ENCODE results near the gene P4HA3.

Gene P4HA3

DNA sequence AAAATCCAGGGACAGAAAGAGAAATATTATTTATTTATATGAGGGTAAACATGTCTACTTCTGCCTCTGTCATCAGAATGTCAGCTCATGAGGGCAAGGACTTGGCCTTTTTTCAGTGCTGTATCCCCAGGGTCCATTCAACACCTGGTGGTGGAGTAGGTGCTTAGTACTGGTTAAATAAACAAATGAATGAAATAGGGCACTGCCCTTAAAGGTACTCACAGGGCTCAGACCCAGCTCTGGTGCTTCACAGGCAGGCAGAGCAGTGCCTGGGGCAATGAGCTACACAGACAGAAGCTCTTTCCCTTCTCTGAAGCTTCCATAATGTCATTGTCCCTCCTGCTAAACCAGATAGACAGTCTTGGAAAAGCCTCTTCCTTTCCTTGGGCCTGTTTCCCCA, 30.9 kb downstream of the P4HA3 start:
- TF ChIP-seq CTCF (IDR thresholded peaks at IDR 0.05; ENCODE audit: insufficient read depth, low read length, poor library complexity, severe bottlenecking) (no peak), EZH2phosphoT487 (conservative IDR thresholded peaks at IDR 0.05; ENCODE audit: low read length) (no peak)
- Histone ChIP-seq H3K79me2 (ENCODE audit: insufficient read depth, low read length) (no peaks in the 10 kb centered on the region), H3K9me3 (ENCODE audit: insufficient read depth, low read length) (no peaks in the 10 kb centered on the region), H3K27ac (ENCODE audit: low read depth, low read length) (no peak overlapping the region), H3K27me3 (ENCODE audit: low read length) (no peaks in the 10 kb centered on the region), H4K20me1 (ENCODE audit: low read depth, low read length) (no peaks in the 10 kb centered on the region), H3K9ac (ENCODE audit: low read length) (no peak overlapping the region), H3K4me3 (ENCODE audit: insufficient read depth, low read length, poor library complexity, severe bottlenecking) (no peak overlapping the region), H3F3A (ENCODE audit: insufficient read depth) (no peaks in the 10 kb centered on the region), H3K36me3 (ENCODE audit: low read length) (no peaks in the 10 kb centered on the region), H3K9me2 (replicated peaks; ENCODE audit: insufficient read depth, low read length) (no peaks in the 10 kb centered on the region), H2AFZ (ENCODE audit: low read depth, low read length, severe bottlenecking) (no peak overlapping the region), H3K4me2 (ENCODE audit: low read depth, low read length, poor library complexity, severe bottlenecking) (no peak overlapping the region)

DNA sequence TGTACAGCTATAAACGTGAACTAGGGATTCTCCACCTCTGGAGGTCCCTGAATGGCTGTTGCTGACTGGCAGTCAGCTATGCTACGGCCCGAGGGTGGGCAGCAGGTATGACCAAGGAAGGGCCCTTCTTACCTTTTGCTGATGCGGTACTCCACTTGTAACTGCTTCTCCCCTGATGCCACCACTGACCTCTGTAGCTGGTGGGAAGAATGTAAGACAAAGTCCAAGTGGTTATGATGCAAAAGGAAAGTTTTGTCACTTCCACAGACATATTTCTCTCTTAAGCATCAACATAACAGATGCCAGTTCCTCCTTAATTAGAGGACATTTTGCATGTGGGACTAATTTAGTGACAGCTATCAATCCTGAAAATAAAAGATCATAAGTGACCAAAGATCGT, 32.2 kb downstream of the P4HA3 start:
- Histone ChIP-seq H3K9ac (ENCODE audit: low read length) (no peak overlapping the region), H3K36me3 (ENCODE audit: low read length) (no peaks in the 10 kb centered on the region), H3K79me2 (ENCODE audit: insufficient read depth, low read length) (no peaks in the 10 kb centered on the region), H3K4me2 (ENCODE audit: low read depth, low read length, poor library complexity, severe bottlenecking) (no peak overlapping the region), H3K4me3 (ENCODE audit: insufficient read depth, low read length, poor library complexity, severe bottlenecking) (no peak overlapping the region), H3F3A (ENCODE audit: insufficient read depth) (no peaks in the 10 kb centered on the region), H2AFZ (ENCODE audit: low read depth, low read length, severe bottlenecking) (no peak overlapping the region), H3K27ac (ENCODE audit: low read depth, low read length) (no peak overlapping the region), H3K9me2 (replicated peaks; ENCODE audit: insufficient read depth, low read length) (no peaks in the 10 kb centered on the region), H3K9me3 (ENCODE audit: insufficient read depth, low read length) (no peaks in the 10 kb centered on the region), H3K27me3 (ENCODE audit: low read length) (no peaks in the 10 kb centered on the region), H4K20me1 (ENCODE audit: low read depth, low read length) (no peaks in the 10 kb centered on the region)
- TF ChIP-seq CTCF (IDR thresholded peaks at IDR 0.05; ENCODE audit: insufficient read depth, low read length, poor library complexity, severe bottlenecking) (no peak), EZH2phosphoT487 (conservative IDR thresholded peaks at IDR 0.05; ENCODE audit: low read length) (no peak)

- Histone ChIP-seq H3K9ac (ENCODE audit: low read length) (no peak overlapping the region), H3K9me3 (ENCODE audit: insufficient read depth, low read length) (no peaks in the 10 kb centered on the region), H3K27me3 (ENCODE audit: low read length) (no peaks in the 10 kb centered on the region), H3K36me3 (ENCODE audit: low read length) (no peaks in the 10 kb centered on the region), H3K4me2 (ENCODE audit: low read depth, low read length, poor library complexity, severe bottlenecking) (no peak overlapping the region), H3K4me3 (ENCODE audit: insufficient read depth, low read length, poor library complexity, severe bottlenecking) (no peak overlapping the region), H4K20me1 (ENCODE audit: low read depth, low read length) (no peaks in the 10 kb centered on the region), H3K27ac (ENCODE audit: low read depth, low read length) (no peak overlapping the region), H3K9me2 (replicated peaks; ENCODE audit: insufficient read depth, low read length) (no peaks in the 10 kb centered on the region), H3F3A (ENCODE audit: insufficient read depth) (no peaks in the 10 kb centered on the region), H3K79me2 (ENCODE audit: insufficient read depth, low read length) (no peaks in the 10 kb centered on the region), H2AFZ (ENCODE audit: low read depth, low read length, severe bottlenecking) (no peak overlapping the region)
- TF ChIP-seq CTCF (IDR thresholded peaks at IDR 0.05; ENCODE audit: insufficient read depth, low read length, poor library complexity, severe bottlenecking) (no peak), EZH2phosphoT487 (conservative IDR thresholded peaks at IDR 0.05; ENCODE audit: low read length) (no peak)
Measured at GRCh38 chr11:74278721-74279161, 32.7 kb downstream of the P4HA3 start.
